Activated B cell treated with CpG ODN at 0.5 μM for 24 hours (primary cell): ENCODE measurements around the gene PHF14. TPM values are rescaled to one million over a fixed set of nuclear protein-coding genes. Genes with fewer than 3 reads are reported as not detected.

Experiments
- ATAC-seq: fragments of 200-7000 bp; cut with Tn5 transposase; one replicate; pipeline ENCODE4 v1.10.0; 2021; ENCODE audit warnings: low read depth, mild to moderate bottlenecking, moderate library complexity
- CTCF ChIA-PET: fragments of 350-600 bp; sonication (Branson Sonifier 250); formaldehyde crosslinking; loops from one replicate; lab custom pipeline; 2021; ENCODE audit warnings: antibody characterized with exemption; lab: Charles Lee
- POLR2A ChIA-PET: fragments of 350-600 bp; sonication (Branson Sonifier 250); formaldehyde crosslinking; loops from one replicate; lab custom pipeline; 2021; ENCODE audit warnings: antibody characterized with exemption; lab: Charles Lee
- DNase-seq: peaks from one replicate; pipeline ENCODE4 v3.0.0; 2022
- H3K27ac Mint-ChIP-seq: one replicate; pipeline ENCODE4 v1.8.0; 2020; ENCODE audit warnings: mixed read lengths
- H3K27me3 Mint-ChIP-seq: one replicate; pipeline ENCODE4 v1.8.0; 2021; ENCODE audit warnings: mixed read lengths
- H3K36me3 Mint-ChIP-seq: one replicate; pipeline ENCODE4 v1.8.0; 2021; ENCODE audit warnings: low read depth, mixed read lengths
- H3K4me1 Mint-ChIP-seq: one replicate; pipeline ENCODE4 v1.8.0; 2021; ENCODE audit warnings: mixed read lengths
- H3K4me3 Mint-ChIP-seq: one replicate; pipeline ENCODE4 v1.8.0; 2020; ENCODE audit warnings: mild to moderate bottlenecking, mixed read lengths
- H3K9me3 Mint-ChIP-seq: one replicate; pipeline ENCODE4 v1.8.0; 2020; ENCODE audit warnings: mixed read lengths
- intact Hi-C: fragments of 100-400 bp; cut with micrococcal nuclease; formaldehyde crosslinking; loops from one replicate; pipeline ENCODE4 v1.15.1; 2024
- total RNA-seq: library from RNA; stranded (reverse); gene quantifications from 2 replicates; pipeline ENCODE4 v1.2.3, GENCODE V29; 2022
- TF ChIP-seq, protein P1 (sequence below): fragments of 200-600 bp; IDR thresholded peaks from one replicate; pipeline ENCODE4 v1.8.0; 2022; ENCODE audit warnings: antibody characterized with exemption, mild to moderate bottlenecking

PHF14 gene
- total RNA-seq, 1 donor from 2014 or later, result 38.2 TPM

GRCh38 chr7:11172835-11173234 is 199.2 kb downstream of the PHF14 start:
- Mint-ChIP-seq H3K4me1 (no peaks in the 10 kb centered on the region), H3K9me3 (no peaks in the 10 kb centered on the region), H3K4me3 (no peak overlapping the region), H3K27me3 (no peaks in the 10 kb centered on the region), H3K27ac (no peak overlapping the region), H3K36me3 (peaks cover 7% of the 10 kb centered on the region)
- DNase-seq (no peak), ATAC-seq (no peak)
- POLR2A ChIA-PET, result no interaction called here
- intact Hi-C loops, result no loop called here
- TF ChIP-seq, protein P1, sequence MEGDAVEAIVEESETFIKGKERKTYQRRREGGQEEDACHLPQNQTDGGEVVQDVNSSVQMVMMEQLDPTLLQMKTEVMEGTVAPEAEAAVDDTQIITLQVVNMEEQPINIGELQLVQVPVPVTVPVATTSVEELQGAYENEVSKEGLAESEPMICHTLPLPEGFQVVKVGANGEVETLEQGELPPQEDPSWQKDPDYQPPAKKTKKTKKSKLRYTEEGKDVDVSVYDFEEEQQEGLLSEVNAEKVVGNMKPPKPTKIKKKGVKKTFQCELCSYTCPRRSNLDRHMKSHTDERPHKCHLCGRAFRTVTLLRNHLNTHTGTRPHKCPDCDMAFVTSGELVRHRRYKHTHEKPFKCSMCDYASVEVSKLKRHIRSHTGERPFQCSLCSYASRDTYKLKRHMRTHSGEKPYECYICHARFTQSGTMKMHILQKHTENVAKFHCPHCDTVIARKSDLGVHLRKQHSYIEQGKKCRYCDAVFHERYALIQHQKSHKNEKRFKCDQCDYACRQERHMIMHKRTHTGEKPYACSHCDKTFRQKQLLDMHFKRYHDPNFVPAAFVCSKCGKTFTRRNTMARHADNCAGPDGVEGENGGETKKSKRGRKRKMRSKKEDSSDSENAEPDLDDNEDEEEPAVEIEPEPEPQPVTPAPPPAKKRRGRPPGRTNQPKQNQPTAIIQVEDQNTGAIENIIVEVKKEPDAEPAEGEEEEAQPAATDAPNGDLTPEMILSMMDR, result no peak
- CTCF ChIA-PET, result no interaction called here

- POLR2A ChIA-PET, result no interaction called here
- no peak overlapping the region for H3K27ac Mint-ChIP-seq
- no peaks in the 10 kb centered on the region for H3K4me1 Mint-ChIP-seq
- intact Hi-C loops, result no loop called here
- DNase-seq (no peak), ATAC-seq (no peak)
- no peak overlapping the region for H3K4me3 Mint-ChIP-seq
- CTCF ChIA-PET, result no interaction called here
- H3K36me3 Mint-ChIP-seq, result peaks cover 4% of the 10 kb centered on the region
- no peaks in the 10 kb centered on the region for H3K27me3 Mint-ChIP-seq
- TF ChIP-seq, protein P1, result no peak
- no peaks in the 10 kb centered on the region for H3K9me3 Mint-ChIP-seq
These were observed 201.7 kb downstream of the PHF14 start for GRCh38 chr7:11175371-11175770.

- intact Hi-C loops, result no loop called here
- ChIA-PET POLR2A (no interaction called here), CTCF (no interaction called here)
- Mint-ChIP-seq H3K4me1 (no peaks in the 10 kb centered on the region), H3K27me3 (no peaks in the 10 kb centered on the region), H3K36me3 (no peaks in the 10 kb centered on the region), H3K9me3 (no peaks in the 10 kb centered on the region), H3K4me3 (no peak overlapping the region), H3K27ac (no peak overlapping the region)
- TF ChIP-seq, protein P1, result no peak
- ATAC-seq, result no peak
- DNase-seq, result no peak
These were observed 202.2 kb downstream of the PHF14 start for GRCh38 chr7:11175887-11176286.

DNA sequence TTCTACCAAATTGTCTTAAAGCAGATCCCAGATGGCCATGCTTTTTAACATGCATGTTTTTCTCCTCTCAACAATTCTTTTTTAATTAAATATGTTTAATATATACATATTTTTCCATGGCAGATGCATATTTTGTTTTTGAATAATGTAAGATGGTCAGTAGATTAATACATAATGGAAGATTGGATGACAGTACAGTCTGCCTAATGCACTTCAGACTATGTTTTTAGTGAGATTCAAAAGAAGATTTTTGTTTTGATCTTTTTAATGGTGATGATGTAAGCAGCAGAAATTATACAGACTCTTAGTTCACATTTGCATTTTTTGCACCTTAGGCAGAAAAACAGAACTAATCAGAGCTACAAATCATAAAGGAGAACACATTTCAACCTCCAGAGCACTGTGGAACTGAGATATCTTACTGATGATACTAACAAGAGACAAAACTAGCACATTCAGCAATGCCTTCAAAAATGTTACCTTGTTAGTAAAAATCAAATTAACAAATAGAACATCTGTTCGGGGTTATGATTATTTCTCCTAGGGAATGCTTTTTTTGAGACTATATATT is 203.4 kb downstream of the PHF14 start:
- DNase-seq (no peak), ATAC-seq (no peak)
- no peak overlapping the region for H3K27ac Mint-ChIP-seq
- H3K9me3 Mint-ChIP-seq, result no peaks in the 10 kb centered on the region
- ChIA-PET POLR2A (no interaction called here), CTCF (no interaction called here)
- no peak overlapping the region for H3K4me3 Mint-ChIP-seq
- TF ChIP-seq, protein P1, result no peak
- H3K4me1 Mint-ChIP-seq, result no peaks in the 10 kb centered on the region
- H3K27me3 Mint-ChIP-seq, result no peaks in the 10 kb centered on the region
- intact Hi-C loops, result no loop called here
- no peaks in the 10 kb centered on the region for H3K36me3 Mint-ChIP-seq

- TF ChIP-seq, protein P1, result no peak
- CTCF ChIA-PET, result no interaction called here
- Mint-ChIP-seq H3K4me1 (no peaks in the 10 kb centered on the region), H3K4me3 (no peak overlapping the region), H3K27me3 (no peaks in the 10 kb centered on the region), H3K36me3 (no peaks in the 10 kb centered on the region), H3K27ac (no peak overlapping the region), H3K9me3 (no peaks in the 10 kb centered on the region)
- no peak for DNase-seq
- no peak for ATAC-seq
- POLR2A ChIA-PET, result no interaction called here
- intact Hi-C loops, result no loop called here
These were observed 204.1 kb downstream of the PHF14 start for GRCh38 chr7:11177793-11178192.
